Left renal pelvis (tissue), 4 donors: ENCODE data around the gene SRRM5. TPM values are rescaled to one million over a fixed set of nuclear protein-coding genes. Genes with fewer than 3 reads are reported as not detected.
"Not testable (repeated sequence)": the region's sequence is repeated elsewhere in the genome, so short reads cannot be mapped to it uniquely, and the experiment has no call there.

Source experiments
- DNase-seq, 4 donors: peaks; one replicate each; pipeline ENCODE4 v3.0.0-alpha.2; 2013; ENCODE audit warnings: low read depth in 4 of 4, low spot score in 3 of 4
- polyA plus RNA-seq, 4 donors: library from polyadenylated mRNA; unstranded; fragments of 120-200 nt; gene quantifications; one replicate each; pipeline ENCODE4 v1.2.1, GENCODE V29; 2013; ENCODE audit not compliant: insufficient read length in 4 of 4

The SRRM5 gene
- polyA plus RNA-seq, 4 donors = 0.41 to 2.3 (median 1.2) TPM

DNA sequence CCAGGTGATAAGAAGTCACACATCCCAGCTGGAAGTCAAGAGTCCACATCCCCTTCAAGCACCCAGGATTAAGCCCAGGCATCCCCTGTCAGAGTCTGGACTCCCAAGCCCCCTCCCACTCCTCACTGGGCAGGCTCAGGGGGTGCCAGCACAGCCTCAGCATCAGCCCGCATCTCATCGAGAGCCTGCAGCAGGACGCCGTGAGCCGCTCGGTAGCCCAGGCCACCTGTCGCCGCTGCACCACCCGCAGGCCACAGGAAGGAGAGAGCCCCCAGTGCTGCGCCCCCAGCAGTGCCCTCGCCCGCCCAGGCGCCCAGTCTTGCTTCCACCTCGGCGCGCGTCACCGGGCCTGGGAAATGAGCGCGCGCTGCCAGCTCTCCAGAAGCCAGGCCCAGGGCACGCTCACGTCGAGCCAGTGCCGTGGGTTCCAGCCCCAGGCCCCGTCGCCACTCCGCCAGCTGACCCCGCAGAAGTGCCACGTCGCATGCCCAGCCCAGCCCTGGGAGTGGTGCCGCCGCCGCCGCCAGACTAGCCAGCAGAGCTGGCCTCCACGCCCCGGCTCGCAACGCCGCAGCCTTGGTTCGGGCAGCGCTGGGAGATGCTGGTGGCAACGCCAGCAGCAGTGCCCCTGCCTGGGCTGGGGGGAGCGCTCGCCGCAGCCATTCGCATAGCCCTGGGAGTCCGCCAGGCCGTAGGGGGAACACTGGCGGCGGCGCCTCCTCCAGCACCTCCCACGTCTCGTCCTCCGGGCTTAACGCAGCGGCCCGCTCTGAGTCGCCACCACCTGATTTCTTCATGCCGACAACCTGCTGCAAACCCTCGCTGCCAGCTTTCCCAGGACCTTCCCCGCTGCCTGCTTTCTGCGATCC is 19.8 kb upstream of the SRRM5 start:
- no peak for DNase-seq

DNA sequence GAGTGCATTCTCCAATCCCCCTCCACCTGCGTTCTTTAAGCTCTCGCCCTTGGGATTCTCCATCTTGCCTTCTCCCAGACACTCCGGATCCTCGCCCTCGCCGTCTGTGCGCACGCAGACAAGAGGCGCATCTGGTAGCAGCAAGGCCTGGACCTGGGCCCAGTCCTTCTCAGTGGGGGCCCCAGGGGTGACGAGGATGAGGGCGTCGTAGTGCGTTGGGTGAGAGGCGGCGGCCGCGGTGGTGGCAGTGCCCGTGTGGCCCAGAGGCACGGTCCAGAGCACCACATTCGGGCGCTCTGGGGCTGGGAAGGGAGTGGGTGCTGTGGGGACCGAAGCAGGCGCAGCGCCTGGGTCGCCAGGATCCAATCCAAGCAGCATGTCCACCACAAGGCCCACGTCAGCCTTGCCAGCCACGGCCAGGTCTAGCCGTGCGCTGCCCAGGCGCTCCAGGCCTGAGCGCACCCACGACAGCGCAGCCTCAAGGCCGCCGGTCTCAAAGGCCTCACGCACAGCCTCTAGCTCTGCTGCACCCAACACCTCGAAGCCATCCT is 19.0 kb upstream of the SRRM5 start:
- no peak for DNase-seq

DNA sequence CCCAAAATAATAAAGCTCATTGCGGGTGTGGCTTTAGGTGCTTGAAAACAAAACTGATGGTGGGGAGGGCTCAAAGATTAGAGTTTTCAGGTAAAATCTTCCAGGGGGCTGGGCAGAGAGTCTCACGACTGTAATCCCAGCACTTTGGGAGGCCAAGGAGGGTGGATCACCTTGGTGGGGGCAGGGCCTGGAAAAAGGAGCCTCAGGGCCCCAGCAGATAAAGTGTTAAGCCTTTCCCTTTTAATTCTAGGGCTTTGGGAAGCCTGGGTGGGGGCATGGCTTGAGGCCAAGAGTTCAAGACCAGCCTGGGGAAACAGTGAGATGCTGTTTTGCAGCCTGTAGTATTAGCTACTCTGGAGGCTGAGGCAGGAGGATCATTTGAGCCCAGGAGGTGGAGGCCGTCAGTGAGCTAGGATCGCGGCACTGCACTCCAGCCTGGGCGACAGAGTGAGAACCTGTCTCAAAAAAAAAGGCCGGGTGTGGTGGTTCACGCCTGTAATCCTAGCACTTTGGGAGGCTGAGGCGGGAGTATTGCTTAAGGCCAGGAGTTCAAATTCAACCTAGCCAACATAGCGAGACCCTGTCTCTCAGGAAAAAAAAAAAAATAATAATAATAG is 17.7 kb upstream of the SRRM5 start:
- no peak for DNase-seq

DNA sequence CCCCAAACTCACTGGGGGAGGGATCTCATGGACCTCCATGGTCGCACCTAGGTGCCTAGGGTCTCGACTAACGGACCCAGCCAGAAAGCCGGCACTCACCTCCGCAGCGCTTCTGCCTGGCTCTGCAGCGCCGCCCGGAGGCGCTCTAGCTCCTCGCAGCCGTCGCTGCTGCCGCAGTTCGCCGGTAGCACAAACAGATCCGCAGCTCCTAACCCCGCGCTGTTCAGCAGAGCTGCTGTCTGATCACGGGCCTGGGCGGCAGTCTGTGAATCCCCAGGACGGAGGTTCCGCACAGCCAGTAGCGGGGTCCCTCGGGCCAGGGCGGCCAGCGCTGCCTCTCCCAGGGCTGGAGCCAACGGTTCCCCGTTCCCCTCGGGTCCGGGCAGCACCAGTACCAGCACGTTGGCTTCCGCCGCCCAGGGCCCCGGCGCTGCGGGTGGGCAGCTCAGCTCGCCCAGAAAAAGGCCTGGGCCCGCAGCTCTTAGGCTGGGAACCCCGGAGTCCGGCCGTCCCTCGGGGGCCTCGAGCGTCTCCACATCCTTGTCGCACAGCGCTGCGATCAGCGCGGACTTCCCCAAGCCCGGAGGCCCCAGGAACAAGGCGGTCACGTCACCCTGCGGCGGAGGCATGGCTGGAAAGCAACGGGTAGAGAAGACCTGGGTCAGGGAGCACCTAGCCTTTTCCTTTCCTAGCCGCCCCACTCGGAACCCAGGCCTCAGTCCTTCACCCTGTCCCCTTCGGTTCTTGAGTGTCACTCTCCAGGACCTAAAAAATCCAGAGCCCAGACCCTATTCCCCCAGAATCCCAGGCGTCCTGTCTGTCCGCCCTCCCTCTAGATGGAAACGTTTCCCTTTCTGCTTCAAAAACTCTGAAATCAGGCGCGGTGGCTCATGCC is 16.9 kb upstream of the SRRM5 start:
- DNase-seq = peak in 1 of 4 donors; percentile 39

DNA sequence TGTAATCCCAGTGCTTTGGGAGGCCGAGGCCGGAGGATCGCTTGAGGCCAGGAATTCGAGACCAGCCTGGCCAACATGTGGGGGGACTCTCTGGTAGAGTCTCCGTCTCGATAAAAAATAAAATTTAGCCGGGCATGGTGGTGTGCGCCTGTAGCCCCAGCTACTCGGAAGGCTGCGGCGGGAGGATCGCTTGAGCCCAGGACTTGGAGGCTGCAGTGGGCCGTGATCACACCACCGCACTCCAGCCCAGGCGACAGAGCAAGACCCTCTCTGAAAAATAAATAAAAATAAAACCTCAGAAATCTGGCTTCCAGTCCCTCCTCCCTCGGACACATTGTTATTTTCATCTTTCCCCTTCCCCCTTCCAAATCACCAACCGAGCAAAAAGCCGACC is 16.3 kb upstream of the SRRM5 start:
- DNase-seq = no peak

DNA sequence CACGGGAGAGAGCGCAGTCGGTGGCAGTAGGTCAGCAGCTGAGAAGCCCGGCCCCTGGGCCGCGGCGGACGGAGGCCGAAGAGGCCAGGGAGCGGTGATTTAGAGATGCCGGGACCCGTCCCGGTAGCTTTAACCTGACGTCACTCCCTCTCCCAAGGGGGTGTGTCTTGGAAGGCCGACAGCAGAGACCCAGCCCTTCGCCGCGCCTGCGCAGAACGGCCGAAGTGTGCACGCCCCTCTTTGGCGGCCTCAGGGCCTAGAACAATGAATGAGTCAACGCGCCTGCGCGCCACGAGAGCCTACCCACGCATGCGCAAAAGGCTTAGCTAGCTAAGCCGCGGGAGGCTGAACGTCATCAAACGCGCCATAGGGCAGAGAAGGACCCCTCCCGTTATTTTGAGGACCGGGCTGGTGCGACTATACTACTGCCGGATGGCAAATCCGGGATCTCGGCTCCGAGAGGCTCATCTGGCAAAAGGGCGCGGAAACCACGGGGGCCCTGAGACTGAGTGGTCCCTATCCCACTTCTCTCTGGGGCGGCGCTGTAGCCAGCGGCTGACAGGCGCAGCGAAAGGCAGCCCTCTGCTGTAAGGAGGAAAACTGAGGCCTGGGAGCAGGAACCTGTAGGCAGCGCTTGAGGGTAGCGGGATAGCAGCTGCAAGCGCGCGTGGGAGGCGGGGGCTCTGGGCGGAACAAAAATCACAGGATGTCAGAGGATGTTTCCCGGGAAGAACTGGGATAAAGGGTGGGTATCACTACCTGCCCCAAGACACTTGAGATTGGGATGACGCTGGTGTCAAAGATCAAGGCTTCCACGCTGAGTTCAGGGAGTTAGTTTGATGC is 15.7 kb upstream of the SRRM5 start, which contains the start of the genes IRGQ and ZNF576:
Gene IRGQ, minus strand, starts transcription at position 136 of the 843 bp plus-strand sequence. CDS start 796 bp downstream, outside the sequence.
Gene ZNF576, plus strand, starts transcription at position 597 of the 843 bp plus-strand sequence. CDS start 514 bp downstream, outside the sequence.
- peak; percentile 100 for DNase-seq

DNA sequence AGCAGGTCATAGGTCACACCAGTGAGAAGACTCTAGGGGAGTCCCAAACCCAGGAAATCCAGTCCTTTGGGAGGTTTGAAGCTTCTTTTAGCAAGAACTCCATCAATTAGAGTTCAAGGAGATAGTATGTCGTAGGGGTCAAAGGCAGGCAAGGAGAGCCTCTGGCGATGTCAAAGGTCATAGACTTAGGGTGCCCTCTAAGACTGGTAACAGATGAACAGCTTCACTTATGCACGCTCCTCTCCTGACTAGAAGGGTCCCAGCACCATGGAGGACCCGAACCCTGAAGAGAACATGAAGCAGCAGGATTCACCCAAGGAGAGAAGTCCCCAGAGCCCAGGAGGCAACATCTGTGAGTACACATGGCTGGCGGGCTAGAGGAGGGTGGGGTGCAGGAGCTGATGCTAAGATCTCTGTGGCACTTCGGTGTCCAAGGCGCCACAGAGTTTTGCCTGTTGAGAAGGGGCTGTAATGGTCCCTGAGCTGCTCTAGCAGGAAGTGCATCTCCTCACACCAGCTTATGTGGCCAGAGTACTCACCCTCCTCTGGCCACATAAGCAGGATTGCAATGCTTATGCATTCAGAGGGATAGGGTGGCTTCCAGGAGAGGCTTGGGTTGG is 14.9 kb upstream of the SRRM5 start:
- DNase-seq = no peak

DNA sequence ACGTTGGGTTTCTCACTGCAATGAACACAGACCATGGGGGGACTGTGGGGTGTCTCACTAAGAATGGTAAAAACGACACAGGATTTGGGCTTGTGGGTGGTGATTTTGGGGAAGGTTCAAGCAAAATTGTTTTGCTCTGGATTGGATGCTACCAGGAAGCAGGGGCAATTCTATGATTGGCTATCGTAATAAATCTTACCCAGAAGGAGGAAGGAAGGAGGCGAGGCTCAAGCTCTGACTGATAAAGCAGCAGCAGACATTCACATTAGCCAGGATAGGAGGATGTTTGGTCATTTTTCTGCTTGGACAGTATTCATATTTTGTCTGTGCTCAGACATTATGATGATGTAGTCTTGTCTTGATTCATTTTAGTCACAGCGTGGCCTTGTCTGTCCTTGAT is 14.0 kb upstream of the SRRM5 start:
- no peak for DNase-seq

DNA sequence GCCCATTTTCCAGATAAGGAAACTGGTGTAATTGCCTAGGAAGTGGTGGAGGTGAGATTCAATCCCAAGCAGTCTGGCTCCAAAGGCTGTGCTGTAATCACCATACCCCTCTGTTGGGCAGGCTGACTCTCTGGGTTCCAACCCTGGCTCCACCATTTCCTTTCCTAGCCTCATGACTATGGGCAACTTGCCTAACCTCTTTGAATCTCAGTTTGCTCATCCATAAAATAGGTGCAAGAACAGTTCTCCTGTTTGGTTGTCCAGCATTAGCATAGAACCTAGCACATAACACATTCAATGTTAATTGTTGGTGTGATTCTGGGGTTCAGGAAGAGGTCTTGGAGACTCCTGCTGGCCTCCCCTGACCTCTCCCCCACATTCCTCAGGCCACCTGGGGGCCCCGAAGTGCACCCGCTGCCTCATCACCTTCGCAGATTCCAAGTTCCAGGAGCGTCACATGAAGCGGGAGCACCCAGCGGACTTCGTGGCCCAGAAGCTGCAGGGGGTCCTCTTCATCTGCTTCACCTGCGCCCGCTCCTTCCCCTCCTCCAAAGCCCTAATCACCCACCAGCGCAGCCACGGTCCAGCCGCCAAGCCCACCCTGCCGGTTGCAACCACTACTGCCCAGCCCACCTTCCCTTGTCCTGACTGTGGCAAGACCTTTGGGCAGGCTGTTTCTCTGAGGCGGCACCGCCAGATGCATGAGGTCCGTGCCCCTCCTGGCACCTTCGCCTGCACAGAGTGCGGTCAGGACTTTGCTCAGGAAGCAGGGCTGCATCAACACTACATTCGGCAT is 13.2 kb upstream of the SRRM5 start:
- DNase-seq = no peak

DNA sequence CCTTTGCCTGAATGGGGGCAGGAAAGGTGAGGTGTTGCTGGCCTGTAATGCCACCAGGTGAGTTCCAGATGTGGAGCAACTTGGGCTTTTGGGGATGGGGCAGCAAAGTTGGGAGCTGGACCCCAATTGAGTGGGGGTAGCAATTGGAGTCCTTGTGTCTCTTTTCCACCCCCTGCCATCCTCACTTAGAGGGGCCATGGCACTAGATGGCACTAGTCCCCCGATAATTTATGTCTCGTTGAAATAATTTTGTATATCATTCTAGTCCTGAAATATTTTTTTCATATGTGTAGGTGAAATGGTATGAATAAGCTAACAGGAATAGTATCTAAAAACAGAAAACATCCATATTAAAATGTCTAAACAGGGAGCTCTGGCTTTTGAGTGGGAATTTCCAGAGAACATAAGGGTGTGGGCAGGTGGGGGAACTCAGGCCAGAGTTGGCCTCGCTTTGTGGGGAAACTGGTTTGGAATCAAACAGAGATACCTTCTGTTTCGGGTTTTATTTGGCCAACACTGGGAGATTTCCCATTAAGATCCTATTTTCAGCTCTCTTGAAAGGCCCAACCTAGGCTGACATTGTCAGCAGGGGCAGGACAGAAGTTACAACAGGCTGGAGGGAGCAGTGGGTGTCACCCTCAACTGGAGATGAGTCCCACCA is 12.1 kb upstream of the SRRM5 start:
- no peak for DNase-seq

DNA sequence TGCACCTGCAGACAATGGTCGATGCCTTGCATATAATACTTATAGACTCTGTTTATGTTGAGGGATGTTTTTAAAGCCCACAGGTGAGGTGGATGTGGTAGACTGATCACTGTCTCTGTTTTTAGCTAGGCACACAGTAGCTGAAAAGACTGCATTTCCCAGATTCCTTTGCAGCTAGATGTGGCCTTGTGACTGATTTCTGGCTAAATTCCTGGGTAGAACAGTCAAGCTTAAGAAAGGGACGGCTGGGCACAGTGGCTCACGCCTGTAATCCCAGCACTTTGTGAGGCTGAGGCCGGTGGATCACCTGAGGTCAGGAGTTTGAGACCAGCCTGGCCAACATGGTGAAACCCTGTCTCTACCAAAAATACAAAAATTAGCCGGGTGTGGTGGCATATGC is 11.6 kb upstream of the SRRM5 start:
- DNase-seq = not testable (repeated sequence)

DNA sequence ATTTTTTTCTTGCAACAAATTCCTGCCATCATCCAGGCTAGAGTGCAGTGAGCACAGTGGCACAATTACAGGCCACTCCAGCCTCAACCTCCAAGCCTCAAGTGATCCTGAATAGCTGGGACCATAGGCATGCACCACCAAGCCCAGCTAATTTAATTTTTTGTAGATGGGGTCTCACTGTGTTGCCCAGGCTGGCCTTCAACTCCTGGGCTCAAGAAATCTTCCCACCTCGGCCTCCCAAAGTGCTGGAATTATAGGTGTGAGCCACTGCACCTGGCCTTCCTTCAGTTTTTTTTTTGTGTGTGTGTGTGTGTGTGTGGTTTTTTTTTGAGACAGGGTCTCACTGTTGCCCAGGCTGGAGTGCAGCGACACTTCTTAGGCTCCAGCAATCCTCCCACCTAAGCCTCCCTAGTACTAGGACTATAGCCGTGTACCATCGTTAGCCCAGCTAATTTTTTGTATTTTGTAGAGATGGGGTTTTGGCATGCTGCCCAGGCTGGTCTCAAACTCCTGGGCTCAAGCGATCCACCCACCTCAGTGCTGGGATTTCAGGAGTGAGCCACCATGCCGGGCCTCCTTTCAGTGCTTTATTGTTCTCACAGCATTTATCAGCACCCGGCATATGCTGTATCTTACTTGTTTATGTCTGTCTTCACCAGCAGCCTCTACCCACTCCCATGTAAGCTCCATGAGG is 5.9 kb upstream of the SRRM5 start:
- no peak for DNase-seq

DNA sequence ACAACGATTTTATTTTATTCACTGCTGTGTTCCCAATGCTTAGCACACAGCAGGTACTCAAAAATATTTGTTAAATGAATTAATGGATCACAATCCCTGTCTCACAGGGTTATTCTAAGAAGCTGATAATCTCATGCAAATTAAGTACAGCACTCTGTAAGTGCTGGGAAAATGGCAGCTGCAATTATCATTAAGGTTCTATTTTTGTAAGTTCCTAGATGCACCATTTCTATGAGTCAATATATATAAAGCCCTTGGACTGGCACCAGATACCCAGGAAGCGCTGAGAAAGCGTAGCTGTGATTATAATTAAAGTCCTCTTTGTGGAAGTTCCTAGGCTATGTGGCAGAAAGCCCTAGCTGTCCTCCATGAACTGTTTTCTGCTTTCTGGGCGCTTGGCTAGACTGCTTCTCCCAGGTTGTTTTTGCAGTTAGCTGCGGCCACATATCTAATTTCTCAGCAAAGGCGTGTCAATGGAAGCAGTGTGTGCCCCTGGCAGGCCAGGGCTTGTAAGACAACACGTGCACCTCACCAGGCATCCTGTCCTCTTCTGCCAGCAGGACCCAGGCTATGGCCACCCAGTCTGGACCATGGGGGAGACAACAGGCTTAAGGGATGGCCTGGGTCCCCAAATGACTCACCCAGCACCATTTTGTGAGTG is 5.2 kb upstream of the SRRM5 start:
- no peak for DNase-seq

DNA sequence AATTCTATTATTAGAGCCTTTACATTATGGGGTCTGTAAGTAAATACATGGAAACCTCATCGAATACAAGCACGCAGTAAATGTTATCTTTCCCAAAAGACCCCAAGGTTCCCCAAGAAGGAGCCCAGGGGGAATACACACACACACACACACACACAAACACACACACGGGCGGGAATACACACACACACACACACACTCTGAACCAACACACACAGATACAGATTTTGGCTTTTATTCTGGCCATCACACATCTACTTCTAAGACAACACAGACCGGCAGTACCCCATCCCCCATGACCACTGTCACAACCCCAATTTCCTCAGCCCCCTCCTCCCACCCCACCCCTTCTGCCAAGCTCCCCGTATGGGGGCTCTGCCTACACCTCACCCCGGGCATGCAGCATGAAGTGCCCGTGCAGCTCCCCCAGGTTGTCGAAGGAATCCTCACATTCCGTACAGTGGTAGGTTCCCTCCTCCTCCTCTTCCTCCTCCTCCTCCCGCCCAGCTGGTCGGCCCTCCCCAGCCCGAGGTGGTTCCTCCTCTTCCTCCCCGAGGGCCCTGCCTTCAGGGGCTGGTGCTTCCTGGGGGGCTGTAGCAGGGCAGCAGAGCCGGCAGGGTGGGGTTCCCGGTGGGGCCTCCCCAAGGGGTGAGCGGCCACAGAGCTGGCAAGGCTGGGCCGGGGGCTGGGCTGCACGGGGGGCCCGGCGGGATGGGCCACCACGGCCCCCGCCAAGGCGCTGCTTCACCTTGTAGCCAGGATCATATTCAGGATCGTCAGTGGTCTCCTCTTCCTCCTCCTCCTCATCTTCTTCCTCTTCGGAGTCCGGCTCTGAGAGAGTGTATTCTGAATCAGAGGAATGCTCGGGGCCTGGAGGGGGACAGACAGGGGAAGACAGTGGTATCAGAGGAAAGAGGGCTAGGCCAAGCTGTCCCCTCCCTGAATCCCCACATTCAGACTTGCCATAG is 4.4 kb upstream of the SRRM5 start:
- DNase-seq = no peak

DNA sequence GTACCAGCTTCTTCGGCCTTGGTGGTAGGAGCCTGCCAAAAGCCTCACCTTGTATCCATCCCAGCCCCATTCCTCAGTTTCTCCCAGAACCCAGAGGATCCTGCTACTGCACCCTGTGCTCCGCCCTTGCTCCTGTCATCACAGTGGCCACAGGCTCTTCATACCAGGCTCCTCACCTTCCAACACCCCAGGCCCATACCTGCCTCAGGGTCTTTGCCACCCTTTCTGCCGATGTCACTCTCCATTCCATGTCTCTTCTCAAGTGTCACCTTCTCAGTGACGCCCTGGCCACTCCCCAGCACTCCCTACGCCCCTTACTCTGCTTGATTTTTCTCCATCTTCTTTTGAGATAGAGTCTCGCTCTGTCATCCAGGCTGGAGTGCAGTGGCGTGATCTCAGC is 2.0 kb upstream of the SRRM5 start:
- no peak for DNase-seq

DNA sequence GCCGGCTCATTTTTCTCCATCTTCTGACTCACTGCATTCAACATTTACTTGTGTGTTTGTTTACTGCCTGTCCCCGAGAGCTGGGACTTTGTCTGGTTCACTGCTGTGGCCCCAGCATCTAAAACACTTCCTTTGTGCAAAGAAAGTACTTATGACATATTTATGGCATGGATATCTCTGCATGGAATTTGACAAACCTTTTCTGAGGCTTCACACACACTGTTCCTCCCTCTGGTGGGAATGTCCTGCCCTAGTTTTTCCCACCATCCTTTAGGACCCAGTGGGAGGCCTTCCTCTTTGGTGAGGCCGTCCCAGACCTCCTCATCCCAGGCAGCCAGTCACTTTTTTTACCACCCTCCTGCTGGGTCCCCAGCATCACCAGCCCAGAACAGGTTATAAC is 1.4 kb upstream of the SRRM5 start:
- DNase-seq = no peak
